GM10266 (cell line): ENCODE data around the gene MAD1L1.

Source experiments
- DNase-seq: peaks from one replicate; pipeline ENCODE4 v3.0.0; 2012; ENCODE audit errors: extremely low spot score
- CTCF ChIP-seq: IDR thresholded peaks from 2 replicates; pipeline ENCODE4 v1.5.1; 2012; ENCODE audit warnings: mild to moderate bottlenecking, low read depth; ENCODE audit not compliant: control insufficient read depth, insufficient read depth; ENCODE audit errors: missing control alignments

Gene MAD1L1

GRCh38 chr7:2151237-2151636, 81.5 kb downstream of the MAD1L1 start:
- DNase-seq, result no peak
- no peak for TF ChIP-seq CTCF

GRCh38 chr7:2150445-2150815, 82.3 kb downstream of the MAD1L1 start:
- DNase-seq, result no peak
- TF ChIP-seq CTCF, result no peak

- no peak for DNase-seq
- TF ChIP-seq CTCF, result no peak
Observed at GRCh38 chr7:2149672-2150444, 82.9 kb downstream of the MAD1L1 start.

- no peak for TF ChIP-seq CTCF
- no peak for DNase-seq
Observed at GRCh38 chr7:2148814-2149213, 83.9 kb downstream of the MAD1L1 start.

GRCh38 chr7:2148189-2148588, 84.6 kb downstream of the MAD1L1 start:
- TF ChIP-seq CTCF, result no peak
- no peak for DNase-seq

- TF ChIP-seq CTCF, result no peak
- no peak for DNase-seq
Observed at GRCh38 chr7:2146676-2147472, 85.9 kb downstream of the MAD1L1 start.

GRCh38 chr7:2145835-2146580, 86.7 kb downstream of the MAD1L1 start:
- no peak for TF ChIP-seq CTCF
- no peak for DNase-seq
